Measurements from ENCODE around the gene MKS1. TPM values are rescaled to one million over a fixed set of nuclear protein-coding genes. Genes with fewer than 3 reads are reported as not detected.

MKS1 gene
- total RNA-seq, 1 experiment from 2014 or later: 29.8 TPM

DNA sequence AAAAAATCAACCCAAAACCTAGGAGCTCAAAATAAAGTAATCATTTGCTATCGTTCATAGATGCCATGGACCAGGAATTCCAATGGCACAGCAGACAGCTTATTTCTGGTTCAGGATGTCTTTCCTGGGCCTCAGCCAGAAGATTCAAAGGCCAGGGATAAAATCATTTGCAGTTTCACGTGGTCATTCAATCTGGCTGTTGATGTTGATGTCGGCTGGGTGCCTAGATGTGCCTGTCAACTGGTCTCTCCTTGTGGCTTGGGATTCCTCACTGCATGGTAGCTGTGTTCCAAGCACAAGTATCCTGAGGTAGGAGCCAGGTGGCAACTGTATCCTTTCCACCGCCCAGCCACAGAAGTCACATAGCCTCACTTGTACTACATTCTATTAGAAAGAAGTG is 37.3 kb downstream of the MKS1 start:
- Histone ChIP-seq H3K36me3 (ENCODE audit: control insufficient read depth in 1 of 2, insufficient read depth in 2 of 2, low read length in 2 of 2) (no peaks in the 10 kb centered on the region), H3K9me2 (ENCODE audit: insufficient read depth) (no peaks in the 10 kb centered on the region), H3K27ac (ENCODE audit: low read depth, low read length) (no peak overlapping the region), H3K4me3 (replicated peaks in 1 of 2; ENCODE audit: low read depth in 1 of 2, low read length in 2 of 2) (no peak overlapping the region), H3K4me2 (ENCODE audit: low read length) (no peak overlapping the region), H4K20me1 (ENCODE audit: insufficient read depth) (no peaks in the 10 kb centered on the region), H3K9me3 (ENCODE audit: control insufficient read depth in 1 of 2, insufficient read depth in 1 of 2, low read depth in 1 of 2, low read length in 2 of 2) (no peaks in the 10 kb centered on the region), H3K9ac (ENCODE audit: low read length) (no peak overlapping the region), H3K27me3 (ENCODE audit: insufficient read depth, low read length) (peaks cover 11% of the 10 kb centered on the region), H3K4me1 (ENCODE audit: control insufficient read depth in 1 of 2, insufficient read depth in 2 of 2, low read length in 2 of 2) (peaks cover 8 to 15% of the 10 kb centered on the region in 2 experiments; a peak in 3 of 4 replicates), H3K79me2 (ENCODE audit: insufficient read depth, low read length) (no peaks in the 10 kb centered on the region), H2AFZ (ENCODE audit: low read depth, low read length, poor library complexity, severe bottlenecking) (no peak overlapping the region)
- TF ChIP-seq, protein P1, sequence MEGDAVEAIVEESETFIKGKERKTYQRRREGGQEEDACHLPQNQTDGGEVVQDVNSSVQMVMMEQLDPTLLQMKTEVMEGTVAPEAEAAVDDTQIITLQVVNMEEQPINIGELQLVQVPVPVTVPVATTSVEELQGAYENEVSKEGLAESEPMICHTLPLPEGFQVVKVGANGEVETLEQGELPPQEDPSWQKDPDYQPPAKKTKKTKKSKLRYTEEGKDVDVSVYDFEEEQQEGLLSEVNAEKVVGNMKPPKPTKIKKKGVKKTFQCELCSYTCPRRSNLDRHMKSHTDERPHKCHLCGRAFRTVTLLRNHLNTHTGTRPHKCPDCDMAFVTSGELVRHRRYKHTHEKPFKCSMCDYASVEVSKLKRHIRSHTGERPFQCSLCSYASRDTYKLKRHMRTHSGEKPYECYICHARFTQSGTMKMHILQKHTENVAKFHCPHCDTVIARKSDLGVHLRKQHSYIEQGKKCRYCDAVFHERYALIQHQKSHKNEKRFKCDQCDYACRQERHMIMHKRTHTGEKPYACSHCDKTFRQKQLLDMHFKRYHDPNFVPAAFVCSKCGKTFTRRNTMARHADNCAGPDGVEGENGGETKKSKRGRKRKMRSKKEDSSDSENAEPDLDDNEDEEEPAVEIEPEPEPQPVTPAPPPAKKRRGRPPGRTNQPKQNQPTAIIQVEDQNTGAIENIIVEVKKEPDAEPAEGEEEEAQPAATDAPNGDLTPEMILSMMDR (IDR thresholded peaks at IDR 0.05 in 2 of 3, conservative IDR thresholded peaks at IDR 0.05 in 1 of 3; ENCODE audit: borderline replicate concordance in 1 of 3, insufficient read depth in 1 of 3, low read depth in 2 of 3, low read length in 2 of 3): no peak
- TF ChIP-seq SIN3A (IDR thresholded peaks at IDR 0.05; ENCODE audit: low read depth): no peak
- no peak for TF ChIP-seq EGR1 (IDR thresholded peaks at IDR 0.05; ENCODE audit: low read depth)
- TF ChIP-seq TCF7L2 (IDR thresholded peaks at IDR 0.05; ENCODE audit: borderline replicate concordance, extremely low read depth, insufficient read depth, insufficient read length): no peak
- TF ChIP-seq ELF1 (IDR thresholded peaks at IDR 0.05; ENCODE audit: borderline replicate concordance, low read depth): no peak
- TF ChIP-seq CBX3 (IDR thresholded peaks at IDR 0.05; ENCODE audit: low read depth): no peak
- TF ChIP-seq ZFX (IDR thresholded peaks at IDR 0.05): no peak
- no peak for TF ChIP-seq FOSL1 (IDR thresholded peaks at IDR 0.05; ENCODE audit: low read depth)
- no peak for TF ChIP-seq POLR2AphosphoS5 (IDR thresholded peaks at IDR 0.05; ENCODE audit: low read depth, low read length)
- TF ChIP-seq SP1 (IDR thresholded peaks at IDR 0.05; ENCODE audit: low read depth): no peak
- TF ChIP-seq SRF (IDR thresholded peaks at IDR 0.05; ENCODE audit: low read depth): no peak
- TF ChIP-seq JUND (IDR thresholded peaks at IDR 0.05): no peak
- TF ChIP-seq, protein P2, sequence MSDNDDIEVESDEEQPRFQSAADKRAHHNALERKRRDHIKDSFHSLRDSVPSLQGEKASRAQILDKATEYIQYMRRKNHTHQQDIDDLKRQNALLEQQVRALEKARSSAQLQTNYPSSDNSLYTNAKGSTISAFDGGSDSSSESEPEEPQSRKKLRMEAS (IDR thresholded peaks at IDR 0.05): no peak
- TF ChIP-seq EZH2phosphoT487 (IDR thresholded peaks at IDR 0.05; ENCODE audit: borderline replicate concordance): no peak
- DNase-seq (ENCODE audit: low read depth, low spot score) (no peak), ATAC-seq (no peak)
- RAD21 ChIA-PET (ENCODE audit: low non-redundant PET in 1 of 2, low total read pairs in 2 of 2, uncharacterized antibody in 2 of 2, unreplicated experiment in 2 of 2): no interaction called here
- intact Hi-C loops (cut with micrococcal nuclease): no loop called here
- BruUV-seq (replicated peaks): no TSS peak
- POLR2A ChIA-PET: no interaction called here
- CTCF ChIA-PET: no interaction called here

Measured in HCT116 (cell line).